Heart left ventricle (tissue), 16 donors: ENCODE results near the gene GIGYF1. TPM values are rescaled to one million over a fixed set of nuclear protein-coding genes. Genes with fewer than 3 reads are reported as not detected.
A peak's percentile ranks its signal among the peaks of the same experiment; 100 is the strongest.

Experiments used
- ATAC-seq, 4 donors: fragments of 200-7000 bp; cut with Tn5 transposase; one replicate each; pipeline ENCODE4 v1.9.1; 2020 to 2022; ENCODE audit warnings: moderate library complexity in 4 of 4, mild to moderate bottlenecking in 3 of 4, moderate number of reproducible peaks in 1 of 4
- DNase-seq, 5 donors: peaks; one replicate each; pipeline ENCODE4 v3.0.0-alpha.2; 2020
- H3K27ac ChIP-seq, 12 donors: fragments of 200-600 bp; sonication (generic) in 4 of 12; one replicate each; pipeline versions ENCODE4 v1.5.0 to v1.8.0; 2016 to 2022; ENCODE audit warnings: mild to moderate bottlenecking in 2 of 12
- H3K27me3 ChIP-seq, 9 donors: fragments of 200-600 bp; sonication (generic) in 2 of 9; one replicate each; pipeline versions ENCODE4 v1.5.1 to v1.8.0; 2016 to 2022; ENCODE audit warnings: mild to moderate bottlenecking in 3 of 9
- H3K36me3 ChIP-seq, 9 donors: fragments of 200-600 bp; sonication (generic) in 2 of 9; one replicate each; pipeline versions ENCODE4 v1.5.0 to v1.8.0; 2018 to 2022; ENCODE audit warnings: mild to moderate bottlenecking in 2 of 9
- H3K4me1 ChIP-seq, 12 donors: fragments of 200-600 bp; sonication (generic) in 4 of 12; one replicate each; pipeline versions ENCODE4 v1.5.0 to v1.8.0; 2016 to 2022; ENCODE audit warnings: mild to moderate bottlenecking in 3 of 12
- H3K4me3 ChIP-seq, 12 donors: fragments of 200-600 bp; sonication (generic) in 4 of 12; one replicate each; pipeline versions ENCODE4 v1.5.0 to v1.8.0; 2017 to 2022; ENCODE audit warnings: mild to moderate bottlenecking in 9 of 12, moderate library complexity in 4 of 12
- H3K9me3 ChIP-seq, 12 donors: fragments of 200-600 bp; sonication (generic) in 4 of 12; one replicate each; pipeline versions ENCODE4 v1.5.0 to v1.8.0; 2016 to 2022; ENCODE audit warnings: mild to moderate bottlenecking in 1 of 12
- CTCF ChIP-seq, 12 donors: fragments of 200-600 bp; sonication (generic) in 4 of 12; IDR thresholded peaks; one replicate each; pipeline versions ENCODE4 v1.5.0 to v1.8.0; 2018 to 2022; ENCODE audit warnings: antibody characterized with exemption in 12 of 12, mild to moderate bottlenecking in 5 of 12
- POLR2A ChIP-seq, 2 donors: fragments of 450-650 bp; IDR thresholded peaks; one replicate each; pipeline ENCODE4 v1.6.1; 2017; ENCODE audit warnings: antibody characterized with exemption in 2 of 2, mild to moderate bottlenecking in 2 of 2, moderate library complexity in 2 of 2
- whole genome bisulfite sequencing, 4 donors: extraction: QIAGEN DNeasy Blood & Tissue Kit in 2 of 4; methylation state at CpG; one replicate each; pipeline versions ENCODE4 v1.1.5 to v1.1.7; 2013 to 2018; 5-methylcytosine and 5-hydroxymethylcytosine counted together
- intact Hi-C, 10 donors: fragments of 100-400 bp; cut with DNase I; formaldehyde crosslinking; loops; one replicate each; pipeline versions ENCODE4 v1.11.1 to v1.14.2; 2022
- polyA plus RNA-seq, 2 donors: library from polyadenylated mRNA; stranded (reverse); fragments of 200-250 nt; gene quantifications; one replicate each; pipeline ENCODE4 v1.2.3, GENCODE V29; 2013
- total RNA-seq, 9 donors: library from RNA; depleted of rRNA in 2 of 9; stranded (reverse); fragments of >200 nt in 2 of 9; fragmentation: NEBNext Ultra II Directional in 3 of 9; extraction: Animal tissue kit (Norgen Biotek cat#: 25700) in 3 of 9; gene quantifications; one replicate each; pipeline versions ENCODE4 v1.1.0 to v1.2.4, GENCODE V29; 2016 to 2023
- donor health status: ischemic (EF 13 %, LVEDD 7.1; RV severe dilation, severe dysfunction).
- donor health status: healthy with polysubstance abuse.
- donor health status: DM: no; HTN: yes; CAD: no.
- donor health status: DM: no; HTN: no; CAD: no.
- donor health status: ischemic (EF 25% LVEDD 6.9; RV normal size, moderate dysfunction).
- donor health status: ischemic (EF 25% LVEDD 5.7; RV mildly dilated, moderate dysfunction).
- donor health status: healthy.
- donor health status: DM: yes; HTN: yes; CAD: no.
- donor health status: ischemic (EF 35%, LVEDD 5.7; RV mildly dilated, moderate dysfunction).
- donor health status: nonischemic (EF 11% LVEDD 7.7; RV severe dilation, severe dysfunction).
- donor health status: DM: yes; HTN: yes; CAD: no.
- donor health status: PGD.
- donor health status: ischemic (EF 29% LVEDD 5.4; RV normal size, mild dysfunction).
- donor health status: nonischemic (EF 23%, LVEDD 6.1; RV moderate dilation, normal function).

Gene GIGYF1
- total and polyA plus RNA-seq, 11 donors = 12.9 to 31.7 (median 23.2) TPM

GRCh38 chr7:100683659-100684533 is 10.2 kb downstream of the GIGYF1 start:
- intact Hi-C loops = loop anchor here in 1 of 10 donors (5.0 kb wide), 1 partner anchor 212 kb away; no protein-coding TSS in a partner anchor
- TF ChIP-seq CTCF (IDR thresholded peaks at IDR 0.05) = no peak
- no peak for TF ChIP-seq POLR2A (IDR thresholded peaks at IDR 0.05)
- Histone ChIP-seq H3K27ac (no peak overlapping the region), H3K36me3 (peaks cover 3 to 97% (median 93%) of the 10 kb centered on the region in 9 donors), H3K4me3 (no peak overlapping the region), H3K27me3 (no peaks in the 10 kb centered on the region), H3K9me3 (no peaks in the 10 kb centered on the region), H3K4me1 (peaks cover 0 to 26% (median 12%) of the 10 kb centered on the region in 12 donors)
- 89 to 94% (median 93%) methylated on average over 14 to 37 of the region's 37 CpGs for WGBS, 4 donors
- ATAC-seq = no peak
- peak in 1 of 5 donors; percentile 64 for DNase-seq

- H3K27ac ChIP-seq = no peak overlapping the region
- no peaks in the 10 kb centered on the region for H3K27me3 ChIP-seq
- H3K9me3 ChIP-seq = no peaks in the 10 kb centered on the region
- no peak for TF ChIP-seq POLR2A (IDR thresholded peaks at IDR 0.05)
- no peak for TF ChIP-seq CTCF (IDR thresholded peaks at IDR 0.05)
- 86 to 90% (median 89%) methylated on average over 22 to 28 of the region's 28 CpGs for WGBS, 4 donors
- H3K36me3 ChIP-seq = peaks cover 3 to 98% (median 95%) of the 10 kb centered on the region in 9 donors
- intact Hi-C loops = loop anchor here in 1 of 10 donors (5.0 kb wide), 1 partner anchor 211 kb away; no protein-coding TSS in a partner anchor
- peak in 1 of 5 donors; percentile 57 for DNase-seq
- H3K4me1 ChIP-seq = peaks cover 0 to 21% (median 8%) of the 10 kb centered on the region in 12 donors
- no peak overlapping the region for H3K4me3 ChIP-seq
- no peak for ATAC-seq
Measured at GRCh38 chr7:100682991-100683658, 10.9 kb downstream of the GIGYF1 start.

GRCh38 chr7:100682228-100682741 is 11.8 kb downstream of the GIGYF1 start:
- WGBS, 4 donors = 77 to 85% (median 83%) methylated on average over 5 to 25 of the region's 25 CpGs
- TF ChIP-seq POLR2A (IDR thresholded peaks at IDR 0.05) (no peak), CTCF (IDR thresholded peaks at IDR 0.05) (no peak)
- peak in 1 of 5 donors; percentile 64 for DNase-seq
- no peaks in the 10 kb centered on the region for H3K27me3 ChIP-seq
- H3K27ac ChIP-seq = no peak overlapping the region
- peaks cover 3 to 98% (median 95%) of the 10 kb centered on the region in 9 donors for H3K36me3 ChIP-seq
- no peaks in the 10 kb centered on the region for H3K9me3 ChIP-seq
- H3K4me1 ChIP-seq = peaks cover 0 to 28% (median 8%) of the 10 kb centered on the region in 12 donors
- no peak for ATAC-seq
- intact Hi-C loops = loop anchor here in 1 of 10 donors (5.0 kb wide), 1 partner anchor 210 kb away; no protein-coding TSS in a partner anchor
- no peak overlapping the region for H3K4me3 ChIP-seq
